HepG2 (cell line): ENCODE measurements around the gene RBMS2. TPM values are rescaled to one million over a fixed set of nuclear protein-coding genes. Genes with fewer than 3 reads are reported as not detected.

ENCODE experiments used
- BORCS8-MEF2B ChIP-seq: sonication (generic); formaldehyde crosslinking; IDR thresholded peaks from 2 replicates; pipeline ENCODE4 v1.8.0; 2022; ENCODE audit warnings: mild to moderate bottlenecking, missing genetic modification reagents
- DRAP1 ChIP-seq: IDR thresholded peaks from 2 replicates; pipeline ENCODE4 v1.6.1; 2016; ENCODE audit warnings: missing genetic modification reagents, missing compliant biosample characterization
- HBP1 ChIP-seq: IDR thresholded peaks from 2 replicates; pipeline ENCODE4 v1.6.1; 2016; ENCODE audit warnings: low read depth, control low read depth
- HNF4A ChIP-seq: sonication (generic); formaldehyde crosslinking; IDR thresholded peaks from 2 replicates; pipeline ENCODE4 v1.4.0; 2020; ENCODE audit warnings: missing genetic modification reagents
- HNF4G ChIP-seq, 2 experiments: sonication (generic) in 1 of 2; formaldehyde crosslinking in 1 of 2; IDR thresholded peaks; 2 replicates each; pipeline versions ENCODE4 v1.4.0 to v1.6.1; 2011 to 2020; ENCODE audit warnings: borderline replicate concordance in 2 of 2, low read depth in 2 of 2, mild to moderate bottlenecking in 2 of 2, low read length in 1 of 2, missing genetic modification reagents in 1 of 2, moderate library complexity in 1 of 2
- IKZF5 ChIP-seq: IDR thresholded peaks from 2 replicates; pipeline ENCODE4 v1.6.1; 2018; ENCODE audit warnings: missing genetic modification reagents, mild to moderate bottlenecking, missing compliant biosample characterization
- MEIS2 ChIP-seq: sonication (generic); formaldehyde crosslinking; IDR thresholded peaks from 2 replicates; pipeline ENCODE4 v1.9.0; 2021; ENCODE audit warnings: mild to moderate bottlenecking, missing genetic modification reagents
- NFATC3 ChIP-seq: sonication (generic); formaldehyde crosslinking; IDR thresholded peaks from 2 replicates; pipeline ENCODE4 v1.5.1; 2020; ENCODE audit warnings: mild to moderate bottlenecking, missing genetic modification reagents
- NR3C1 ChIP-seq: sonication (generic); formaldehyde crosslinking; IDR thresholded peaks from 2 replicates; pipeline ENCODE4 v1.4.0; 2020; ENCODE audit warnings: missing genetic modification reagents
- PAF1 ChIP-seq: IDR thresholded peaks from 2 replicates; pipeline ENCODE4 v1.6.1; 2016; ENCODE audit warnings: missing genetic modification reagents, missing compliant biosample characterization
- PITX1 ChIP-seq: sonication (generic); formaldehyde crosslinking; IDR thresholded peaks from 2 replicates; pipeline ENCODE4 v1.5.1; 2020; ENCODE audit warnings: mild to moderate bottlenecking, missing genetic modification reagents
- RAD21 ChIP-seq: fragments of 450-650 bp; formaldehyde crosslinking; IDR thresholded peaks from 2 replicates; pipeline ENCODE4 v1.5.0; 2020; ENCODE audit warnings: mild to moderate bottlenecking
- RFX1 ChIP-seq: fragments of 450-650 bp; IDR thresholded peaks from 2 replicates; pipeline ENCODE4 v1.6.1; 2017
- SMAD9 ChIP-seq: sonication (generic); formaldehyde crosslinking; IDR thresholded peaks from 2 replicates; pipeline ENCODE4 v1.5.1; 2020; ENCODE audit warnings: mild to moderate bottlenecking, missing genetic modification reagents
- SMYD3 ChIP-seq: sonication (generic); formaldehyde crosslinking; IDR thresholded peaks from 2 replicates; pipeline ENCODE4 v1.8.1; 2023; ENCODE audit warnings: mild to moderate bottlenecking, missing genetic modification reagents
- TRIM22 ChIP-seq: fragments of 450-650 bp; IDR thresholded peaks from 2 replicates; pipeline ENCODE4 v1.6.1; 2017
- ZBTB33 ChIP-seq: sonication (generic); formaldehyde crosslinking; IDR thresholded peaks from 2 replicates; pipeline ENCODE4 v1.4.0; 2020; ENCODE audit warnings: missing genetic modification reagents
- ZFP62 ChIP-seq: sonication (generic); formaldehyde crosslinking; IDR thresholded peaks from 2 replicates; pipeline ENCODE4 v1.4.0; 2020; ENCODE audit warnings: missing genetic modification reagents
- ZFP82 ChIP-seq: sonication (generic); formaldehyde crosslinking; IDR thresholded peaks from 2 replicates; pipeline ENCODE4 v1.5.1; 2020; ENCODE audit warnings: mild to moderate bottlenecking, missing genetic modification reagents, borderline replicate concordance
- ZKSCAN8 ChIP-seq: IDR thresholded peaks from 2 replicates; pipeline ENCODE4 v1.6.1; 2016; ENCODE audit warnings: borderline replicate concordance, missing genetic modification reagents, missing compliant biosample characterization
- ZNF33B ChIP-seq: sonication (generic); formaldehyde crosslinking; IDR thresholded peaks from 2 replicates; pipeline ENCODE4 v1.5.1; 2020; ENCODE audit warnings: mild to moderate bottlenecking, missing genetic modification reagents
- ZNF430 ChIP-seq: sonication (generic); formaldehyde crosslinking; IDR thresholded peaks from 2 replicates; pipeline ENCODE4 v1.9.0; 2021; ENCODE audit warnings: mild to moderate bottlenecking, missing genetic modification reagents
- ZNF724P ChIP-seq: sonication (generic); formaldehyde crosslinking; IDR thresholded peaks from 2 replicates; pipeline ENCODE4 v1.8.0; 2022; ENCODE audit warnings: missing genetic modification reagents, borderline replicate concordance
- ZNF891 ChIP-seq: sonication (generic); formaldehyde crosslinking; IDR thresholded peaks from 2 replicates; pipeline ENCODE4 v1.5.0; 2020; ENCODE audit warnings: mild to moderate bottlenecking, missing genetic modification reagents
- polyA plus RNA-seq, 8 experiments: library from polyadenylated mRNA; depleted of rRNA in 3 of 8; stranded (reverse) in 7 of 8; unstranded in 1 of 8; fragments of >200 nt; fragmentation: Illumina TruSeq in 4 of 8; extraction: Trizol in 4 of 8; gene quantifications; 2 replicates each; pipeline versions ENCODE4 v1.2.1 to v1.2.3, GENCODE V29; 2011 to 2016; ENCODE audit warnings: low read depth in 4 of 8, missing spikeins in 1 of 8, mixed read lengths in 1 of 8; ENCODE audit not compliant: insufficient read depth in 1 of 8
- total RNA-seq, 5 experiments: library from RNA; depleted of rRNA; stranded (reverse); fragments of >200 nt; fragmentation: Illumina TruSeq; extraction: Trizol; gene quantifications; 2 replicates each; pipeline ENCODE4 v1.2.3, GENCODE V29; 2016; ENCODE audit warnings: low read depth in 1 of 5

The RBMS2 gene
- total and polyA plus RNA-seq, 2 of the 13 experiments (the other 11 are each of a cell fraction or from before 2014, with no cell fraction given) = 0.53 to 7.4 TPM

- TF ChIP-seq PAF1 (no peak), ZFP82 (peak; percentile 88; the same call in 1 of the 2 replicates), HBP1 (CRISPR knock-in tag) (no peak), DRAP1 (CRISPR knock-in tag) (peak; percentile 53), ZFP62 (no peak), NFATC3 (CRISPR knock-in tag) (peak; percentile 96), RAD21 (CRISPR knock-in tag) (no peak), RFX1 (no peak), SMAD9 (CRISPR knock-in tag) (peak; percentile 84; the same call in 1 of the 2 replicates), ZNF33B (peak; percentile 95), IKZF5 (CRISPR knock-in tag) (0 out of 2 replicates have a peak, but pooled peaks have one; percentile 21), ZNF430 (CRISPR knock-in tag) (peak; percentile 89; the same call in 1 of the 2 replicates), PITX1 (CRISPR knock-in tag) (no peak), HNF4A (CRISPR knock-in tag) (no peak), ZNF724P (CRISPR knock-in tag) (peak; percentile 89; the same call in 1 of the 2 replicates), MEIS2 (CRISPR knock-in tag) (0 out of 2 replicates have a peak, but pooled peaks have one; percentile 34), ZNF891 (peak; percentile 79), ZBTB33 (CRISPR knock-in tag) (peak; percentile 97), SMYD3 (CRISPR knock-in tag) (no peak), ZKSCAN8 (CRISPR knock-in tag) (no peak), HNF4G (IDR thresholded peaks at IDR 0.05; ENCODE audit: borderline replicate concordance, low read depth, low read length) (no peak), HNF4G (CRISPR knock-in tag; IDR thresholded peaks at IDR 0.05; ENCODE audit: borderline replicate concordance, low read depth) (no peak), TRIM22 (no peak), BORCS8-MEF2B (CRISPR knock-in tag) (peak; percentile 95), NR3C1 (no peak)
These were observed 33.3 kb upstream of the RBMS2 start, which contains the start of gene GLS2 (continued) for GRCh38 chr12:56488041-56488955.
